Measurements from ENCODE around the gene TRAF3IP1. TPM values are rescaled to one million over a fixed set of nuclear protein-coding genes. Genes with fewer than 3 reads are reported as not detected.

The TRAF3IP1 gene
- total RNA-seq, 2 experiments from 2014 or later: 5.1 to 6.9 TPM

DNA sequence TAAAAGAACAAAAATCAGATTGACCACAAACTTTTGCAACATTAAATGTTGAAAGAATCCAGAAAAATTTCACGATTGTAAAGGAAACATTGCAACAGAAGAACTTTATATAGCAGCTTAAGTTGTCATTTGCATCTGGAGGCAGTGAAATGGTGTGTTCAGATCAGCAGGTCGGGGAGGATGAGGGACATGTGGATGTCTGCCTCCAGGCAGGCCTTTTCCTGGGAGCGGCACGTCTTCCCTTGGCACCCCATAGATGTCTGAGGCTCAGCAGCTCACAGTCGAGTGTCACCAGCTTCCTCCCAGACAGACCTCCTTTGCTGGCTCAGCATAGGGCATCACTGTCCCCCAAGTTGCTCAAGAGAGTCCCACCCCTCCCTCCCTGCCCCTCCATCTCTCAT lies 62.1 kb downstream of the TRAF3IP1 start:
- H3K27ac Mint-ChIP-seq: no peak overlapping the region
- CTCF ChIA-PET: no interaction called here
- no peak for ATAC-seq (ENCODE audit: poor library complexity)
- intact Hi-C loops (cut with DNase I, micrococcal nuclease): no loop called here
- H3K9me3 ChIP-seq (ENCODE audit: control insufficient read depth in 1 of 2, insufficient read depth in 1 of 2, low read length in 2 of 2): no peaks in the 10 kb centered on the region
- H3K9me3 Mint-ChIP-seq: no peaks in the 10 kb centered on the region
- TF ChIP-seq, protein P1, sequence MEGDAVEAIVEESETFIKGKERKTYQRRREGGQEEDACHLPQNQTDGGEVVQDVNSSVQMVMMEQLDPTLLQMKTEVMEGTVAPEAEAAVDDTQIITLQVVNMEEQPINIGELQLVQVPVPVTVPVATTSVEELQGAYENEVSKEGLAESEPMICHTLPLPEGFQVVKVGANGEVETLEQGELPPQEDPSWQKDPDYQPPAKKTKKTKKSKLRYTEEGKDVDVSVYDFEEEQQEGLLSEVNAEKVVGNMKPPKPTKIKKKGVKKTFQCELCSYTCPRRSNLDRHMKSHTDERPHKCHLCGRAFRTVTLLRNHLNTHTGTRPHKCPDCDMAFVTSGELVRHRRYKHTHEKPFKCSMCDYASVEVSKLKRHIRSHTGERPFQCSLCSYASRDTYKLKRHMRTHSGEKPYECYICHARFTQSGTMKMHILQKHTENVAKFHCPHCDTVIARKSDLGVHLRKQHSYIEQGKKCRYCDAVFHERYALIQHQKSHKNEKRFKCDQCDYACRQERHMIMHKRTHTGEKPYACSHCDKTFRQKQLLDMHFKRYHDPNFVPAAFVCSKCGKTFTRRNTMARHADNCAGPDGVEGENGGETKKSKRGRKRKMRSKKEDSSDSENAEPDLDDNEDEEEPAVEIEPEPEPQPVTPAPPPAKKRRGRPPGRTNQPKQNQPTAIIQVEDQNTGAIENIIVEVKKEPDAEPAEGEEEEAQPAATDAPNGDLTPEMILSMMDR (IDR thresholded peaks at IDR 0.05): no peak
- no peak overlapping the region for H3K4me3 Mint-ChIP-seq
- H3K4me1 Mint-ChIP-seq (ENCODE audit: low read depth): peaks cover 23% of the 10 kb centered on the region
- no peak for DNase-seq
- no peak overlapping the region for H3K27ac ChIP-seq (ENCODE audit: low read depth in 1 of 2, low read length in 2 of 2)
- H3K4me3 ChIP-seq (ENCODE audit: low read length): no peak overlapping the region
- H3K27me3 Mint-ChIP-seq: no peaks in the 10 kb centered on the region
- POLR2A ChIA-PET: no interaction called here
- H3K36me3 ChIP-seq (ENCODE audit: insufficient read depth, low read length): no peaks in the 10 kb centered on the region
- peaks cover 15% of the 10 kb centered on the region for H3K4me1 ChIP-seq (ENCODE audit: insufficient read depth, low read length)
- peaks cover 12% of the 10 kb centered on the region for H3K36me3 Mint-ChIP-seq (ENCODE audit: low read depth)
- no peaks in the 10 kb centered on the region for H3K27me3 ChIP-seq (ENCODE audit: control insufficient read depth in 1 of 2, insufficient read depth in 2 of 2, low read length in 2 of 2)

DNA sequence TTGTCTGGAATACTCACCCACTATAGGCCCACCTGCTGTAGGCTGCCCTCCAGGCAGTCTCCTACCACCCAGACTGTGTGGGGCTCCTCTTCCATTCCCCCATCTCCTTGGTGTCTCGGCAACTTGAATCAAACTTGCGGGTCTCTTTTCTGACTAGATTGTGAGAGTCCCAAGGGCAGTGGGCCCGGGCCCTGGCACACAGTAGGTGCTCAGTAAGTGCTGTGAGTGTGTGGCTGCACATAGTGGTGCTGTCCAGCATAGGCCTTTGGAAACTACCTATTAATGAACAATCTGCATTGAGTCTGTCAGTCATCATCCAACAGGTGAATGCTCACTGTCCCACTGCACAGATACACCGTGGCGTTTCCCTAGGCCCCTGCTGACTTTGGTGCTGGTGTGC lies 62.8 kb downstream of the TRAF3IP1 start:
- Histone ChIP-seq H3K9me3 (ENCODE audit: control insufficient read depth in 1 of 2, insufficient read depth in 1 of 2, low read length in 2 of 2) (no peaks in the 10 kb centered on the region), H3K4me1 (ENCODE audit: insufficient read depth, low read length) (peaks cover 15% of the 10 kb centered on the region), H3K27ac (ENCODE audit: low read depth in 1 of 2, low read length in 2 of 2) (no peak overlapping the region), H3K27me3 (ENCODE audit: control insufficient read depth in 1 of 2, insufficient read depth in 2 of 2, low read length in 2 of 2) (no peaks in the 10 kb centered on the region), H3K4me3 (ENCODE audit: low read length) (no peak overlapping the region), H3K36me3 (ENCODE audit: insufficient read depth, low read length) (no peaks in the 10 kb centered on the region)
- peaks cover 22% of the 10 kb centered on the region for H3K4me1 Mint-ChIP-seq (ENCODE audit: low read depth)
- DNase-seq (no peak), ATAC-seq (ENCODE audit: poor library complexity) (no peak)
- H3K9me3 Mint-ChIP-seq: no peaks in the 10 kb centered on the region
- ChIA-PET POLR2A (no interaction called here), CTCF (no interaction called here)
- H3K36me3 Mint-ChIP-seq (ENCODE audit: low read depth): peaks cover 14% of the 10 kb centered on the region
- H3K4me3 Mint-ChIP-seq: no peak overlapping the region
- intact Hi-C loops (cut with DNase I, micrococcal nuclease): no loop called here
- H3K27ac Mint-ChIP-seq: no peak overlapping the region
- TF ChIP-seq, protein P1 (IDR thresholded peaks at IDR 0.05): no peak
- H3K27me3 Mint-ChIP-seq: no peaks in the 10 kb centered on the region

DNA sequence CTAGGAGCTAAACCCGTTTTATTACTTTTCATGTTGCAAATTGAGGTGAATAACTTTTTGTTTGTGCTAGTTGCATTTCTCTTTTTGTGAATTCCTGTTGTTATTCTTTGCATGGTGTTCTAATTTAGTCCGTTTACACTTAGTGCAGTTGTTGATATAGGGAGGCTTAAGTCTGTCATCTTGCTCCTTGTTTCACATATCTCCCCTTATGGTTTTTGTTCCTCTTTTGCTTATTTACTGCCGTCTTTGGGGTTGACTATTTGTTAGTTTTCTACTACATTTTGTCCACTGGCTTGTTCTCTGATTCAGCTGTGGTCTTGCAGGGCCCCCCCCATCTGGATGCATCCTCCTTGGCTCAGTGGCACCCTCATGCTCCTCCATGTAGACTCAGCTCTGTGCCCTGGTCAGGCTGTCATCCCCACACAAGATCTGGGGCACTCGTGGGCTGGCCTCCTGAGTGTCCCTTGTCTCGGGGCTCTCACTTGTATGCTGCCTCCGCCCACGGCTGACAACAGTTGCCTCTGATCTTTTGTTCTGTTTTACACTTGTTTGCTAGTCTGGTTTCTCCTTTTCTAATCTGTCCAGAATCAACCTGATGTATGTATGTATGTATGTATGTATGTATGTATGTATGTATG lies 63.5 kb downstream of the TRAF3IP1 start:
- H3K9me3 ChIP-seq (ENCODE audit: control insufficient read depth in 1 of 2, insufficient read depth in 1 of 2, low read length in 2 of 2): no peaks in the 10 kb centered on the region
- H3K27ac ChIP-seq (ENCODE audit: low read depth in 1 of 2, low read length in 2 of 2): no peak overlapping the region
- Mint-ChIP-seq H3K4me3 (no peak overlapping the region), H3K9me3 (no peaks in the 10 kb centered on the region), H3K27me3 (no peaks in the 10 kb centered on the region), H3K36me3 (ENCODE audit: low read depth) (peaks cover 14% of the 10 kb centered on the region), H3K27ac (no peak overlapping the region), H3K4me1 (ENCODE audit: low read depth) (peaks cover 22% of the 10 kb centered on the region)
- ATAC-seq (ENCODE audit: poor library complexity) (no peak), DNase-seq (no peak)
- CTCF ChIA-PET: no interaction called here
- intact Hi-C loops (cut with DNase I, micrococcal nuclease): no loop called here
- H3K27me3 ChIP-seq (ENCODE audit: control insufficient read depth in 1 of 2, insufficient read depth in 2 of 2, low read length in 2 of 2): no peaks in the 10 kb centered on the region
- POLR2A ChIA-PET: no interaction called here
- TF ChIP-seq, protein P1 (IDR thresholded peaks at IDR 0.05): no peak
- H3K36me3 ChIP-seq (ENCODE audit: insufficient read depth, low read length): no peaks in the 10 kb centered on the region
- no peak overlapping the region for H3K4me3 ChIP-seq (ENCODE audit: low read length)
- H3K4me1 ChIP-seq (ENCODE audit: insufficient read depth, low read length): peaks cover 12% of the 10 kb centered on the region

Measured in CD4-positive, alpha-beta T cell (primary cell).